H1 (cell line): ENCODE measurements around the gene TGFBR1. TPM values are rescaled to one million over a fixed set of nuclear protein-coding genes. Genes with fewer than 3 reads are reported as not detected.
A peak's percentile ranks its signal among the peaks of the same experiment; 100 is the strongest.

Source experiments
- CTCF ChIA-PET: fragments of 300-600 bp; sonication (Branson Sonifier 250); formaldehyde crosslinking; loops from one replicate; lab custom pipeline; 2021; ENCODE audit not compliant: partially characterized antibody; lab: Charles Lee
- POLR2A ChIA-PET: fragments of 300-600 bp; sonication (Branson Sonifier 250); formaldehyde crosslinking; loops from one replicate; lab custom pipeline; 2021; ENCODE audit warnings: inconsistent platforms; ENCODE audit not compliant: partially characterized antibody; lab: Charles Lee
- DNase-seq, 2 experiments: peaks; one replicate each; pipeline versions ENCODE4 v3.0.0 to v3.0.0-alpha.2; 2010 to 2022; ENCODE audit warnings: low spot score in 2 of 2, low read depth in 1 of 2, mixed read lengths in 1 of 2
- FAIRE-seq: peaks from 2 replicates; lab custom pipeline; 2011; peaks lifted over from hg19 to GRCh38; lab: Jason Lieb, UNC
- H2AFZ ChIP-seq: 2 replicates; pipeline ENCODE4 v1.8.1; 2012; ENCODE audit warnings: low read length, inconsistent platforms
- H2AK5ac ChIP-seq: 2 replicates; pipeline ENCODE4 v1.6.1; 2013; ENCODE audit warnings: low read depth, low read length
- H2BK120ac ChIP-seq: replicated peaks from 2 replicates; pipeline ENCODE3; 2013; ENCODE audit warnings: low read depth, low read length, inconsistent platforms
- H2BK12ac ChIP-seq: 2 replicates; pipeline ENCODE4 v1.6.1; 2013; ENCODE audit warnings: low read depth, low read length
- H2BK15ac ChIP-seq: 2 replicates; pipeline ENCODE4 v1.6.1; 2013; ENCODE audit warnings: low read length
- H2BK20ac ChIP-seq: 2 replicates; pipeline ENCODE4 v1.6.1; 2013; ENCODE audit warnings: low read length
- H2BK5ac ChIP-seq: 2 replicates; pipeline ENCODE4 v1.6.1; 2013; ENCODE audit warnings: low read depth, low read length
- H3K14ac ChIP-seq: 2 replicates; pipeline ENCODE4 v1.6.1; 2013; ENCODE audit warnings: inconsistent platforms; ENCODE audit not compliant: insufficient read length
- H3K18ac ChIP-seq: 2 replicates; pipeline ENCODE4 v1.6.1; 2013; ENCODE audit warnings: low read length; ENCODE audit errors: extremely low read depth
- H3K23ac ChIP-seq: 2 replicates; pipeline ENCODE4 v1.6.1; 2013; ENCODE audit warnings: inconsistent platforms; ENCODE audit not compliant: insufficient read length
- H3K23me2 ChIP-seq: 2 replicates; pipeline ENCODE4 v1.6.1; 2013; ENCODE audit warnings: low read depth, low read length
- H3K27ac ChIP-seq: 2 replicates; pipeline ENCODE4 v1.6.1; 2011; ENCODE audit warnings: low read depth, low read length, inconsistent platforms
- H3K27me3 ChIP-seq, 4 experiments: replicated peaks in 1 of 4; 1 replicate in 1 of 4; 2 replicates in 3 of 4; pipeline versions ENCODE4 v1.6.1 to v1.8.1; 2011 to 2013; ENCODE audit warnings: low read length in 3 of 4, mild to moderate bottlenecking in 3 of 4, inconsistent platforms in 2 of 4, mixed read lengths in 2 of 4, moderate library complexity in 1 of 4; ENCODE audit not compliant: control insufficient read depth in 3 of 4, insufficient read depth in 3 of 4; ENCODE audit errors: extremely low read depth in 1 of 4
- H3K36me3 ChIP-seq, 4 experiments: 2 replicates each; pipeline versions ENCODE4 v1.6.1 to v1.8.1; 2011 to 2013; ENCODE audit warnings: mild to moderate bottlenecking in 4 of 4, low read length in 3 of 4, moderate library complexity in 2 of 4, control low read depth in 1 of 4, inconsistent platforms in 1 of 4; ENCODE audit not compliant: insufficient read depth in 4 of 4, control insufficient read depth in 2 of 4
- H3K4ac ChIP-seq: replicated peaks from 2 replicates; pipeline ENCODE3; 2013; ENCODE audit warnings: low read length, low read depth, mixed read lengths, inconsistent platforms; ENCODE audit not compliant: insufficient read length
- H3K4me1 ChIP-seq, 4 experiments: replicated peaks in 1 of 4; 1 replicate in 1 of 4; 2 replicates in 3 of 4; pipeline versions ENCODE4 v1.6.1 to v1.8.1; 2011 to 2013; ENCODE audit warnings: low read length in 3 of 4, inconsistent platforms in 2 of 4, mixed read lengths in 1 of 4; ENCODE audit not compliant: insufficient read depth in 4 of 4, control insufficient read depth in 3 of 4
- H3K4me2 ChIP-seq, 2 experiments: 2 replicates each; pipeline versions ENCODE4 v1.6.1 to v1.8.1; 2011 to 2013; ENCODE audit warnings: low read depth in 2 of 2, low read length in 2 of 2, control low read depth in 1 of 2, inconsistent platforms in 1 of 2, mild to moderate bottlenecking in 1 of 2; ENCODE audit not compliant: insufficient read depth in 1 of 2
- H3K4me3 ChIP-seq, 4 experiments: fragments of 200-600, 300-600 bp in 1 of 4; sonication (generic), shearing (Covaris generic), sonication (Bioruptor Twin) in 1 of 4; 2 replicates each; pipeline versions ENCODE4 v1.5.1 to v1.8.1; 2011 to 2016; ENCODE audit warnings: low read length in 4 of 4, low read depth in 3 of 4, control low read depth in 2 of 4, inconsistent platforms in 2 of 4, mild to moderate bottlenecking in 2 of 4, mixed read lengths in 1 of 4, moderate library complexity in 1 of 4; ENCODE audit not compliant: insufficient read depth in 2 of 4; ENCODE audit errors: extremely low read depth in 1 of 4
- H3K56ac ChIP-seq: replicated peaks from 2 replicates; pipeline ENCODE3; 2013; ENCODE audit warnings: low read depth, mild to moderate bottlenecking, mixed read lengths, low read length, inconsistent platforms; ENCODE audit not compliant: insufficient read length
- H3K79me1 ChIP-seq: 2 replicates; pipeline ENCODE4 v1.6.1; 2013; ENCODE audit warnings: low read depth, low read length, control low read depth
- H3K79me2 ChIP-seq, 2 experiments: 2 replicates each; pipeline versions ENCODE4 v1.6.1 to v1.8.1; 2012 to 2013; ENCODE audit warnings: low read length in 2 of 2, mild to moderate bottlenecking in 2 of 2, inconsistent platforms in 1 of 2; ENCODE audit not compliant: insufficient read depth in 2 of 2, control insufficient read depth in 1 of 2
- H3K9ac ChIP-seq, 4 experiments: replicated peaks in 1 of 4; 1 replicate in 1 of 4; 2 replicates in 3 of 4; pipeline versions ENCODE4 v1.6.1 to v1.8.1; 2011 to 2013; ENCODE audit warnings: low read depth in 3 of 4, low read length in 3 of 4, control low read depth in 2 of 4, mild to moderate bottlenecking in 2 of 4, moderate library complexity in 2 of 4, inconsistent platforms in 1 of 4; ENCODE audit errors: extremely low read depth in 1 of 4
- H3K9me3 ChIP-seq, 2 experiments: 2 replicates each; pipeline versions ENCODE4 v1.6.1 to v1.8.1; 2012 to 2013; ENCODE audit warnings: mild to moderate bottlenecking in 2 of 2, moderate library complexity in 2 of 2, control low read depth in 1 of 2, inconsistent platforms in 1 of 2, low read depth in 1 of 2, low read length in 1 of 2, mixed read lengths in 1 of 2; ENCODE audit not compliant: insufficient read depth in 2 of 2
- H4K20me1 ChIP-seq, 2 experiments: replicated peaks in 1 of 2; 2 replicates each; pipeline versions ENCODE3 to v1.8.1; 2011 to 2013; ENCODE audit warnings: inconsistent platforms in 2 of 2, low read length in 2 of 2, mild to moderate bottlenecking in 1 of 2; ENCODE audit not compliant: insufficient read depth in 2 of 2, control insufficient read depth in 1 of 2
- H4K5ac ChIP-seq: 2 replicates; pipeline ENCODE4 v1.6.1; 2013; ENCODE audit warnings: low read length, low read depth, mixed read lengths, inconsistent platforms; ENCODE audit not compliant: insufficient read length
- H4K8ac ChIP-seq: 2 replicates; pipeline ENCODE4 v1.8.0; 2013; ENCODE audit warnings: mild to moderate bottlenecking, moderate library complexity, low read length, inconsistent platforms; ENCODE audit not compliant: insufficient read depth; ENCODE audit errors: extremely low read depth
- H4K91ac ChIP-seq: replicated peaks from 2 replicates; pipeline ENCODE3; 2013; ENCODE audit warnings: low read length, mixed read lengths, inconsistent platforms; ENCODE audit not compliant: insufficient read length
- BCL11A ChIP-seq, 2 experiments: IDR thresholded peaks; one replicate each; pipeline ENCODE4 v1.6.1; 2011; ENCODE audit warnings: low read depth in 2 of 2, low read length in 2 of 2, mild to moderate bottlenecking in 2 of 2
- CBX8 ChIP-seq: fragments of 300-800, 300-1000 bp; sonication (generic); IDR thresholded peaks from 2 replicates; pipeline ENCODE4 v1.7.1; 2016; ENCODE audit warnings: low read depth, low read length, borderline replicate concordance
- CHD2 ChIP-seq: IDR thresholded peaks from 2 replicates; pipeline ENCODE4 v1.6.1; 2012; ENCODE audit warnings: low read length, improper control_type of control experiment
- CTCF ChIP-seq, 3 experiments: IDR thresholded peaks; 1 replicate in 2 of 3; 2 replicates in 1 of 3; pipeline versions ENCODE4 v1.5.1 to v1.6.1; 2011; ENCODE audit warnings: low read length in 3 of 3, mild to moderate bottlenecking in 3 of 3, inconsistent platforms in 2 of 3, low read depth in 1 of 3, moderate library complexity in 1 of 3; ENCODE audit not compliant: insufficient read depth in 1 of 3; ENCODE audit errors: control extremely low read depth in 1 of 3
- NANOG ChIP-seq: IDR thresholded peaks from 2 replicates; pipeline ENCODE4 v1.6.1; 2011; ENCODE audit warnings: low read length, low read depth, mild to moderate bottlenecking, inconsistent platforms; ENCODE audit not compliant: insufficient read depth, poor library complexity, severe bottlenecking
- RXRA ChIP-seq: IDR thresholded peaks from 2 replicates; pipeline ENCODE4 v1.6.1; 2011; ENCODE audit warnings: low read depth, mild to moderate bottlenecking, low read length, moderate library complexity; ENCODE audit not compliant: insufficient read depth
- SP4 ChIP-seq: IDR thresholded peaks from 2 replicates; pipeline ENCODE4 v1.6.1; 2012; ENCODE audit warnings: low read length, inconsistent platforms
- SRF ChIP-seq: IDR thresholded peaks from 2 replicates; pipeline ENCODE4 v1.6.1; 2011; ENCODE audit warnings: mild to moderate bottlenecking, low read depth, low read length, moderate library complexity
- TBP ChIP-seq: IDR thresholded peaks from 2 replicates; pipeline ENCODE4 v1.6.1; 2011; ENCODE audit warnings: low read depth, low read length, improper control_type of control experiment
- USF2 ChIP-seq: IDR thresholded peaks from 2 replicates; pipeline ENCODE4 v1.6.1; 2011; ENCODE audit warnings: low read length, improper control_type of control experiment
- WGBS, 2 experiments: shearing (Covaris generic) in 1 of 2; methylation state at CpG; one replicate each; pipeline versions ENCODE4 v1.1.6 to v1.1.7; 2013 to 2015; ENCODE audit warnings: low lambda C conversion rate in 2 of 2, mixed read lengths in 2 of 2, inconsistent platforms in 1 of 2, low coverage in 1 of 2, missing lambda C conversion rate in 1 of 2; ENCODE audit not compliant: insufficient replicate concordance in 2 of 2, insufficient coverage in 1 of 2, insufficient read length in 1 of 2; ENCODE audit errors: extremely low coverage in 1 of 2, missing lambda C conversion rate in 1 of 2; 5-methylcytosine and 5-hydroxymethylcytosine counted together
- polyA plus RNA-seq, 7 experiments: library from polyadenylated mRNA; depleted of rRNA in 3 of 7; stranded (reverse) in 5 of 7; unstranded in 2 of 7; fragments of >200 nt in 5 of 7; fragments of 200-250 nt in 2 of 7; gene quantifications; 1 replicate in 5 of 7; 2 replicates in 1 of 7; 4 replicates in 1 of 7; pipeline versions ENCODE4 v1.2.1 to v1.2.3, GENCODE V29; 2011 to 2013; ENCODE audit warnings: missing spikeins in 2 of 7, mixed read lengths in 2 of 7
- total RNA-seq: library from RNA; stranded (reverse); fragmentation: NEBNext Ultra II Directional; extraction: Animal tissue kit (Norgen Biotek cat#: 25700); gene quantifications from 2 replicates; pipeline ENCODE4 v1.2.1, GENCODE V29; 2021

Gene TGFBR1
- total and polyA plus RNA-seq, 2 of the 8 experiments (the other 6 are each of a cell fraction or from before 2014, with no cell fraction given), result 16.8 to 52.4 TPM

- Histone ChIP-seq H2BK12ac (no peak overlapping the region), H3K4me1 (peaks cover 0 to 7% (median 2%) of the 10 kb centered on the region in 4 experiments; a peak in 2 of 7 replicates), H3K79me1 (peaks cover 5% of the 10 kb centered on the region; the same call in 1 of the 2 replicates), H3K4me3 (no peak overlapping the region), H2BK5ac (no peak overlapping the region), H3K27me3 (no peaks in the 10 kb centered on the region), H2BK20ac (no peak overlapping the region), H3K27ac (no peak overlapping the region), H3K36me3 (no peaks in the 10 kb centered on the region; a peak in 1 of 8 replicates), H4K8ac (no peak overlapping the region), H3K18ac (no peak overlapping the region), H4K91ac (no peak overlapping the region), H2AFZ (no peak overlapping the region), H2AK5ac (no peak overlapping the region), H3K56ac (no peak overlapping the region), H2BK15ac (no peak overlapping the region), H3K14ac (no peak overlapping the region), H3K79me2 (peaks cover 0 to 97% of the 10 kb centered on the region in 2 experiments; a peak in 3 of 4 replicates), H3K4me2 (no peak overlapping the region), H3K4ac (no peak overlapping the region), H3K9ac (no peak overlapping the region), H4K5ac (no peak overlapping the region), H3K9me3 (no peaks in the 10 kb centered on the region), H4K20me1 (peaks cover 5 to 12% of the 10 kb centered on the region in 2 experiments), H2BK120ac (no peak overlapping the region), H3K23ac (no peak overlapping the region), H3K23me2 (no peaks in the 10 kb centered on the region)
- FAIRE-seq (peak; percentile 50), DNase-seq (no peak)
- WGBS, 2 experiments, result 93% methylated on average over 3 of the region's 3 CpGs; no CpG with 5 or more reads in 1 of the 2 experiments
- ChIA-PET POLR2A (interaction anchor here (2.4 kb wide), 1 partner anchor 9 kb away, joined by 11 read pairs; the partner anchor contains the start of gene TGFBR1), CTCF (interaction anchor here (0.7 to 1.2 kb wide), 3 partner anchors 10 to 27 kb away, joined by 3 to 6 read pairs (median 4); no protein-coding TSS in a partner anchor)
- no peak for TF ChIP-seq NANOG
- TF ChIP-seq SRF, result no peak
- no peak for TF ChIP-seq CBX8
- no peak for TF ChIP-seq BCL11A (IDR thresholded peaks at IDR 0.05; ENCODE audit: low read depth in 2 of 2, low read length in 2 of 2)
- no peak for TF ChIP-seq USF2
- TF ChIP-seq TBP, result no peak
- no peak for TF ChIP-seq CHD2
- no peak for TF ChIP-seq SP4
- TF ChIP-seq CTCF (IDR thresholded peaks at IDR 0.05; ENCODE audit: control extremely low read depth in 1 of 3, insufficient read depth in 1 of 3, low read depth in 1 of 3, low read length in 3 of 3), result no peak
- no peak for TF ChIP-seq RXRA
Measured at GRCh38 chr9:99114049-99114440, 9.1 kb downstream of the TGFBR1 start.
